Liver (tissue), 9 donors: ENCODE measurements around the gene NXPH2. TPM values are rescaled to one million over a fixed set of nuclear protein-coding genes. Genes with fewer than 3 reads are reported as not detected.

Experiments
- DNase-seq: peaks from one replicate; pipeline ENCODE4 v3.0.0-alpha.2; 2017; ENCODE audit warnings: low spot score
- H3K27ac ChIP-seq, 2 donors: one replicate each; pipeline ENCODE4 v1.7.0; 2013; ENCODE audit warnings: inconsistent platforms in 2 of 2, low read length in 2 of 2, control low read depth in 1 of 2, low read depth in 1 of 2, mild to moderate bottlenecking in 1 of 2
- H3K27me3 ChIP-seq, 4 donors: one replicate each; pipeline versions ENCODE4 v1.6.1 to v1.7.0; 2013; ENCODE audit warnings: low read length in 3 of 4, inconsistent platforms in 1 of 4, mild to moderate bottlenecking in 1 of 4, moderate library complexity in 1 of 4; ENCODE audit not compliant: control insufficient read depth in 4 of 4, insufficient read depth in 4 of 4
- H3K36me3 ChIP-seq, 4 donors: one replicate each; pipeline versions ENCODE4 v1.6.1 to v1.7.0; 2013; ENCODE audit warnings: low read length in 3 of 4, mild to moderate bottlenecking in 3 of 4, low read depth in 1 of 4, moderate library complexity in 1 of 4; ENCODE audit not compliant: control insufficient read depth in 4 of 4, insufficient read depth in 3 of 4
- H3K4me1 ChIP-seq, 4 donors: one replicate each; pipeline versions ENCODE4 v1.6.1 to v1.7.0; 2013; ENCODE audit warnings: low read length in 3 of 4, mild to moderate bottlenecking in 3 of 4, moderate library complexity in 1 of 4; ENCODE audit not compliant: control insufficient read depth in 4 of 4, insufficient read depth in 4 of 4
- H3K4me3 ChIP-seq, 3 donors: one replicate each; pipeline versions ENCODE4 v1.6.1 to v1.7.0; 2013; ENCODE audit warnings: low read length in 3 of 3, control low read depth in 1 of 3, low read depth in 1 of 3, mild to moderate bottlenecking in 1 of 3
- H3K9ac ChIP-seq, 2 donors: one replicate each; pipeline ENCODE4 v1.7.0; 2013; ENCODE audit warnings: low read length in 2 of 2, mild to moderate bottlenecking in 2 of 2, moderate library complexity in 2 of 2, control low read depth in 1 of 2, low read depth in 1 of 2
- H3K9me3 ChIP-seq, 4 donors: one replicate each; pipeline versions ENCODE4 v1.6.1 to v1.7.0; 2013; ENCODE audit warnings: low read length in 3 of 4; ENCODE audit not compliant: control insufficient read depth in 4 of 4
- ATF3 ChIP-seq: IDR thresholded peaks from 2 replicates; pipeline ENCODE4 v1.6.1; 2016; ENCODE audit warnings: antibody characterized with exemption
- CTCF ChIP-seq: fragments of 150-350 bp; IDR thresholded peaks from 2 replicates; pipeline ENCODE4 v1.5.1; 2017; ENCODE audit warnings: improper control_type of control experiment, low read depth, low read length; ENCODE audit not compliant: missing input control
- EGR1 ChIP-seq, 2 donors: IDR thresholded peaks; 2 replicates each; pipeline ENCODE4 v1.6.1; 2016 to 2018; ENCODE audit warnings: antibody characterized with exemption in 2 of 2, low read depth in 2 of 2
- FOXA1 ChIP-seq: IDR thresholded peaks from 2 replicates; pipeline ENCODE4 v1.6.1; 2016; ENCODE audit warnings: antibody characterized with exemption
- FOXA2 ChIP-seq: IDR thresholded peaks from 2 replicates; pipeline ENCODE4 v1.6.1; 2016; ENCODE audit warnings: antibody characterized with exemption
- GABPA ChIP-seq, 2 donors: IDR thresholded peaks in 1 of 2; conservative IDR thresholded peaks in 1 of 2; 2 replicates each; pipeline ENCODE4 v1.6.1; 2016; ENCODE audit warnings: antibody characterized with exemption in 2 of 2, mild to moderate bottlenecking in 1 of 2, moderate library complexity in 1 of 2
- HNF4A ChIP-seq, 2 donors: conservative IDR thresholded peaks; 2 replicates each; pipeline ENCODE4 v1.6.1; 2016; ENCODE audit warnings: antibody characterized with exemption in 2 of 2, mild to moderate bottlenecking in 2 of 2
- HNF4G ChIP-seq: IDR thresholded peaks from 2 replicates; pipeline ENCODE4 v1.6.1; 2016; ENCODE audit warnings: antibody characterized with exemption
- JUND ChIP-seq, 2 donors: IDR thresholded peaks; 2 replicates each; pipeline ENCODE4 v1.6.1; 2016; ENCODE audit warnings: antibody characterized with exemption in 2 of 2
- MAX ChIP-seq: IDR thresholded peaks from 2 replicates; pipeline ENCODE4 v1.6.1; 2016; ENCODE audit warnings: antibody characterized with exemption
- NR2F2 ChIP-seq: IDR thresholded peaks from 2 replicates; pipeline ENCODE4 v1.6.1; 2016; ENCODE audit warnings: antibody characterized with exemption
- RAD21 ChIP-seq, 2 donors: IDR thresholded peaks; 2 replicates each; pipeline ENCODE4 v1.6.1; 2016; ENCODE audit warnings: antibody characterized with exemption in 2 of 2, mild to moderate bottlenecking in 2 of 2
- REST ChIP-seq: IDR thresholded peaks from 2 replicates; pipeline ENCODE4 v1.6.1; 2016; ENCODE audit warnings: antibody characterized with exemption, mild to moderate bottlenecking
- RXRA ChIP-seq, 2 donors: IDR thresholded peaks; 2 replicates each; pipeline ENCODE4 v1.6.1; 2017 to 2018; ENCODE audit warnings: antibody characterized with exemption in 2 of 2, mild to moderate bottlenecking in 1 of 2
- SP1 ChIP-seq: IDR thresholded peaks from 2 replicates; pipeline ENCODE4 v1.6.1; 2018; ENCODE audit warnings: antibody characterized with exemption, mild to moderate bottlenecking
- TAF1 ChIP-seq: conservative IDR thresholded peaks from 2 replicates; pipeline ENCODE4 v1.6.1; 2016; ENCODE audit warnings: antibody characterized with exemption, mild to moderate bottlenecking
- YY1 ChIP-seq: IDR thresholded peaks from 2 replicates; pipeline ENCODE4 v1.6.1; 2016; ENCODE audit warnings: antibody characterized with exemption, mild to moderate bottlenecking
- ZBTB33 ChIP-seq: IDR thresholded peaks from 2 replicates; pipeline ENCODE4 v1.6.1; 2016; ENCODE audit warnings: antibody characterized with exemption
- WGBS: extraction: QIAGEN DNeasy Blood & Tissue Kit; methylation state at CpG from one replicate; pipeline ENCODE4 v1.1.7; 2013; 5-methylcytosine and 5-hydroxymethylcytosine counted together
- polyA plus RNA-seq, 2 donors: library from polyadenylated mRNA; stranded (reverse) in 1 of 2; unstranded in 1 of 2; fragments of 200-250 nt in 1 of 2; fragments of >200 nt in 1 of 2; fragmentation: Nextera tagmentation in 1 of 2; extraction: Ambion mirVana in 1 of 2; gene quantifications; one replicate each; pipeline versions ENCODE4 v1.2.1 to v1.2.3, GENCODE V29; 2013 to 2015
- total RNA-seq, 2 donors: library from RNA; depleted of rRNA; stranded (reverse); fragments of >200 nt; gene quantifications; one replicate each; pipeline ENCODE4 v1.2.3, GENCODE V29; 2014
- donor health status: healthy.
- donor health status: healthy.
- donor health status: healthy.
- donor health status: healthy.
- donor health status: healthy.

NXPH2 gene
- total and polyA plus RNA-seq, 4 donors = 0.15 to 0.19 TPM; not detected in 2

GRCh38 chr2:138670734-138671133, 109.5 kb downstream of the NXPH2 start:
- peaks cover 0 to 5% (median 0%) of the 10 kb centered on the region in 4 donors for H3K27me3 ChIP-seq
- H3K27ac ChIP-seq = no peak overlapping the region
- no peaks in the 10 kb centered on the region for H3K36me3 ChIP-seq
- no peaks in the 10 kb centered on the region for H3K4me1 ChIP-seq
- WGBS = 80% methylated on average over 5 of the region's 5 CpGs
- no peaks in the 10 kb centered on the region for H3K9me3 ChIP-seq
- H3K4me3 ChIP-seq = no peak overlapping the region
- no peak for DNase-seq
- no peak overlapping the region for H3K9ac ChIP-seq
- TF ChIP-seq ZBTB33 (no peak), ATF3 (no peak), TAF1 (no peak), RAD21 (IDR thresholded peaks at IDR 0.05) (no peak), FOXA2 (no peak), MAX (no peak), EGR1 (IDR thresholded peaks at IDR 0.05; ENCODE audit: low read depth in 2 of 2) (no peak), CTCF (no peak), JUND (IDR thresholded peaks at IDR 0.05) (no peak), FOXA1 (no peak), GABPA (IDR thresholded peaks at IDR 0.05 in 1 of 2, conservative IDR thresholded peaks at IDR 0.05 in 1 of 2) (no peak), REST (no peak), RXRA (IDR thresholded peaks at IDR 0.05) (no peak), NR2F2 (no peak), SP1 (no peak)

- Histone ChIP-seq H3K4me1 (no peaks in the 10 kb centered on the region), H3K27ac (no peak overlapping the region), H3K36me3 (no peaks in the 10 kb centered on the region), H3K9ac (no peak overlapping the region), H3K9me3 (no peaks in the 10 kb centered on the region), H3K4me3 (no peak overlapping the region), H3K27me3 (no peaks in the 10 kb centered on the region)
- DNase-seq = no peak
- WGBS = 92% methylated on average over 2 of the region's 2 CpGs
- TF ChIP-seq NR2F2 (no peak), HNF4A (conservative IDR thresholded peaks at IDR 0.05) (no peak), EGR1 (IDR thresholded peaks at IDR 0.05; ENCODE audit: low read depth in 2 of 2) (no peak), GABPA (IDR thresholded peaks at IDR 0.05 in 1 of 2, conservative IDR thresholded peaks at IDR 0.05 in 1 of 2) (no peak), ZBTB33 (no peak), RXRA (IDR thresholded peaks at IDR 0.05) (no peak), REST (no peak), HNF4G (no peak), YY1 (no peak), SP1 (no peak), JUND (IDR thresholded peaks at IDR 0.05) (no peak), FOXA1 (no peak)
Observed at GRCh38 chr2:138665937-138666336, 114.3 kb downstream of the NXPH2 start.
